H1 (cell line): ENCODE measurements around the gene GJC2. TPM values are rescaled to one million over a fixed set of nuclear protein-coding genes. Genes with fewer than 3 reads are reported as not detected.
A peak's percentile ranks its signal among the peaks of the same experiment; 100 is the strongest.

Experiments
- CTCF ChIA-PET: fragments of 300-600 bp; sonication (Branson Sonifier 250); formaldehyde crosslinking; loops from one replicate; lab custom pipeline; 2021; ENCODE audit not compliant: partially characterized antibody; lab: Charles Lee
- POLR2A ChIA-PET: fragments of 300-600 bp; sonication (Branson Sonifier 250); formaldehyde crosslinking; loops from one replicate; lab custom pipeline; 2021; ENCODE audit warnings: inconsistent platforms; ENCODE audit not compliant: partially characterized antibody; lab: Charles Lee
- DNase-seq, 2 experiments: peaks; one replicate each; pipeline versions ENCODE4 v3.0.0 to v3.0.0-alpha.2; 2010 to 2022; ENCODE audit warnings: low spot score in 2 of 2, low read depth in 1 of 2, mixed read lengths in 1 of 2
- FAIRE-seq: peaks from 2 replicates; lab custom pipeline; 2011; peaks lifted over from hg19 to GRCh38; lab: Jason Lieb, UNC
- H2AFZ ChIP-seq: 2 replicates; pipeline ENCODE4 v1.8.1; 2012; ENCODE audit warnings: low read length, inconsistent platforms
- H2AK5ac ChIP-seq: 2 replicates; pipeline ENCODE4 v1.6.1; 2013; ENCODE audit warnings: low read depth, low read length
- H2BK120ac ChIP-seq: replicated peaks from 2 replicates; pipeline ENCODE3; 2013; ENCODE audit warnings: low read depth, low read length, inconsistent platforms
- H2BK12ac ChIP-seq: 2 replicates; pipeline ENCODE4 v1.6.1; 2013; ENCODE audit warnings: low read depth, low read length
- H2BK15ac ChIP-seq: 2 replicates; pipeline ENCODE4 v1.6.1; 2013; ENCODE audit warnings: low read length
- H2BK20ac ChIP-seq: 2 replicates; pipeline ENCODE4 v1.6.1; 2013; ENCODE audit warnings: low read length
- H2BK5ac ChIP-seq: 2 replicates; pipeline ENCODE4 v1.6.1; 2013; ENCODE audit warnings: low read depth, low read length
- H3K14ac ChIP-seq: 2 replicates; pipeline ENCODE4 v1.6.1; 2013; ENCODE audit warnings: inconsistent platforms; ENCODE audit not compliant: insufficient read length
- H3K18ac ChIP-seq: 2 replicates; pipeline ENCODE4 v1.6.1; 2013; ENCODE audit warnings: low read length; ENCODE audit errors: extremely low read depth
- H3K23ac ChIP-seq: 2 replicates; pipeline ENCODE4 v1.6.1; 2013; ENCODE audit warnings: inconsistent platforms; ENCODE audit not compliant: insufficient read length
- H3K23me2 ChIP-seq: 2 replicates; pipeline ENCODE4 v1.6.1; 2013; ENCODE audit warnings: low read depth, low read length
- H3K27ac ChIP-seq: 2 replicates; pipeline ENCODE4 v1.6.1; 2011; ENCODE audit warnings: low read depth, low read length, inconsistent platforms
- H3K27me3 ChIP-seq, 4 experiments: replicated peaks in 1 of 4; 1 replicate in 1 of 4; 2 replicates in 3 of 4; pipeline versions ENCODE4 v1.6.1 to v1.8.1; 2011 to 2013; ENCODE audit warnings: low read length in 3 of 4, mild to moderate bottlenecking in 3 of 4, inconsistent platforms in 2 of 4, mixed read lengths in 2 of 4, moderate library complexity in 1 of 4; ENCODE audit not compliant: control insufficient read depth in 3 of 4, insufficient read depth in 3 of 4; ENCODE audit errors: extremely low read depth in 1 of 4
- H3K36me3 ChIP-seq, 4 experiments: 2 replicates each; pipeline versions ENCODE4 v1.6.1 to v1.8.1; 2011 to 2013; ENCODE audit warnings: mild to moderate bottlenecking in 4 of 4, low read length in 3 of 4, moderate library complexity in 2 of 4, control low read depth in 1 of 4, inconsistent platforms in 1 of 4; ENCODE audit not compliant: insufficient read depth in 4 of 4, control insufficient read depth in 2 of 4
- H3K4ac ChIP-seq: replicated peaks from 2 replicates; pipeline ENCODE3; 2013; ENCODE audit warnings: low read length, low read depth, mixed read lengths, inconsistent platforms; ENCODE audit not compliant: insufficient read length
- H3K4me1 ChIP-seq, 4 experiments: replicated peaks in 1 of 4; 1 replicate in 1 of 4; 2 replicates in 3 of 4; pipeline versions ENCODE4 v1.6.1 to v1.8.1; 2011 to 2013; ENCODE audit warnings: low read length in 3 of 4, inconsistent platforms in 2 of 4, mixed read lengths in 1 of 4; ENCODE audit not compliant: insufficient read depth in 4 of 4, control insufficient read depth in 3 of 4
- H3K4me2 ChIP-seq, 2 experiments: 2 replicates each; pipeline versions ENCODE4 v1.6.1 to v1.8.1; 2011 to 2013; ENCODE audit warnings: low read depth in 2 of 2, low read length in 2 of 2, control low read depth in 1 of 2, inconsistent platforms in 1 of 2, mild to moderate bottlenecking in 1 of 2; ENCODE audit not compliant: insufficient read depth in 1 of 2
- H3K4me3 ChIP-seq, 4 experiments: fragments of 200-600, 300-600 bp in 1 of 4; sonication (generic), shearing (Covaris generic), sonication (Bioruptor Twin) in 1 of 4; 2 replicates each; pipeline versions ENCODE4 v1.5.1 to v1.8.1; 2011 to 2016; ENCODE audit warnings: low read length in 4 of 4, low read depth in 3 of 4, control low read depth in 2 of 4, inconsistent platforms in 2 of 4, mild to moderate bottlenecking in 2 of 4, mixed read lengths in 1 of 4, moderate library complexity in 1 of 4; ENCODE audit not compliant: insufficient read depth in 2 of 4; ENCODE audit errors: extremely low read depth in 1 of 4
- H3K56ac ChIP-seq: replicated peaks from 2 replicates; pipeline ENCODE3; 2013; ENCODE audit warnings: low read depth, mild to moderate bottlenecking, mixed read lengths, low read length, inconsistent platforms; ENCODE audit not compliant: insufficient read length
- H3K79me1 ChIP-seq: 2 replicates; pipeline ENCODE4 v1.6.1; 2013; ENCODE audit warnings: low read depth, low read length, control low read depth
- H3K79me2 ChIP-seq, 2 experiments: 2 replicates each; pipeline versions ENCODE4 v1.6.1 to v1.8.1; 2012 to 2013; ENCODE audit warnings: low read length in 2 of 2, mild to moderate bottlenecking in 2 of 2, inconsistent platforms in 1 of 2; ENCODE audit not compliant: insufficient read depth in 2 of 2, control insufficient read depth in 1 of 2
- H3K9ac ChIP-seq, 4 experiments: replicated peaks in 1 of 4; 1 replicate in 1 of 4; 2 replicates in 3 of 4; pipeline versions ENCODE4 v1.6.1 to v1.8.1; 2011 to 2013; ENCODE audit warnings: low read depth in 3 of 4, low read length in 3 of 4, control low read depth in 2 of 4, mild to moderate bottlenecking in 2 of 4, moderate library complexity in 2 of 4, inconsistent platforms in 1 of 4; ENCODE audit errors: extremely low read depth in 1 of 4
- H3K9me3 ChIP-seq, 2 experiments: 2 replicates each; pipeline versions ENCODE4 v1.6.1 to v1.8.1; 2012 to 2013; ENCODE audit warnings: mild to moderate bottlenecking in 2 of 2, moderate library complexity in 2 of 2, control low read depth in 1 of 2, inconsistent platforms in 1 of 2, low read depth in 1 of 2, low read length in 1 of 2, mixed read lengths in 1 of 2; ENCODE audit not compliant: insufficient read depth in 2 of 2
- H4K20me1 ChIP-seq, 2 experiments: replicated peaks in 1 of 2; 2 replicates each; pipeline versions ENCODE3 to v1.8.1; 2011 to 2013; ENCODE audit warnings: inconsistent platforms in 2 of 2, low read length in 2 of 2, mild to moderate bottlenecking in 1 of 2; ENCODE audit not compliant: insufficient read depth in 2 of 2, control insufficient read depth in 1 of 2
- H4K5ac ChIP-seq: 2 replicates; pipeline ENCODE4 v1.6.1; 2013; ENCODE audit warnings: low read length, low read depth, mixed read lengths, inconsistent platforms; ENCODE audit not compliant: insufficient read length
- H4K8ac ChIP-seq: 2 replicates; pipeline ENCODE4 v1.8.0; 2013; ENCODE audit warnings: mild to moderate bottlenecking, moderate library complexity, low read length, inconsistent platforms; ENCODE audit not compliant: insufficient read depth; ENCODE audit errors: extremely low read depth
- H4K91ac ChIP-seq: replicated peaks from 2 replicates; pipeline ENCODE3; 2013; ENCODE audit warnings: low read length, mixed read lengths, inconsistent platforms; ENCODE audit not compliant: insufficient read length
- FOSL1 ChIP-seq: IDR thresholded peaks from 2 replicates; pipeline ENCODE4 v1.6.1; 2011; ENCODE audit warnings: mild to moderate bottlenecking, low read depth, low read length, moderate library complexity; ENCODE audit not compliant: insufficient read depth
- HDAC2 ChIP-seq, 2 experiments: fragments of 300-600 bp in 1 of 2; sonication (generic) in 1 of 2; IDR thresholded peaks; 2 replicates each; pipeline ENCODE4 v1.6.1; 2011 to 2012; ENCODE audit warnings: low read depth in 2 of 2, low read length in 2 of 2, mild to moderate bottlenecking in 2 of 2, moderate library complexity in 2 of 2, borderline replicate concordance in 1 of 2, inconsistent platforms in 1 of 2
- POLR2A ChIP-seq, 2 experiments: IDR thresholded peaks; 1 replicate in 1 of 2; 2 replicates in 1 of 2; pipeline ENCODE4 v1.6.1; 2011; ENCODE audit warnings: low read depth in 2 of 2, low read length in 2 of 2, mild to moderate bottlenecking in 2 of 2; ENCODE audit errors: control extremely low read depth in 1 of 2
- ZNF274 ChIP-seq: IDR thresholded peaks from 2 replicates; pipeline ENCODE4 v1.7.0; 2012; ENCODE audit warnings: low read length, borderline replicate concordance; ENCODE audit errors: extremely low read depth
- WGBS, 2 experiments: shearing (Covaris generic) in 1 of 2; methylation state at CpG; one replicate each; pipeline versions ENCODE4 v1.1.6 to v1.1.7; 2013 to 2015; ENCODE audit warnings: low lambda C conversion rate in 2 of 2, mixed read lengths in 2 of 2, inconsistent platforms in 1 of 2, low coverage in 1 of 2, missing lambda C conversion rate in 1 of 2; ENCODE audit not compliant: insufficient replicate concordance in 2 of 2, insufficient coverage in 1 of 2, insufficient read length in 1 of 2; ENCODE audit errors: extremely low coverage in 1 of 2, missing lambda C conversion rate in 1 of 2; 5-methylcytosine and 5-hydroxymethylcytosine counted together
- polyA plus RNA-seq, 7 experiments: library from polyadenylated mRNA; depleted of rRNA in 3 of 7; stranded (reverse) in 5 of 7; unstranded in 2 of 7; fragments of >200 nt in 5 of 7; fragments of 200-250 nt in 2 of 7; gene quantifications; 1 replicate in 5 of 7; 2 replicates in 1 of 7; 4 replicates in 1 of 7; pipeline versions ENCODE4 v1.2.1 to v1.2.3, GENCODE V29; 2011 to 2013; ENCODE audit warnings: missing spikeins in 2 of 7, mixed read lengths in 2 of 7
- total RNA-seq: library from RNA; stranded (reverse); fragmentation: NEBNext Ultra II Directional; extraction: Animal tissue kit (Norgen Biotek cat#: 25700); gene quantifications from 2 replicates; pipeline ENCODE4 v1.2.1, GENCODE V29; 2021
- TF ChIP-seq, protein P1 (sequence below): IDR thresholded peaks from 2 replicates; pipeline ENCODE4 v1.6.1; 2011; ENCODE audit warnings: low read length, improper control_type of control experiment

GJC2 gene
- total and polyA plus RNA-seq, 2 of the 8 experiments (the other 6 are each of a cell fraction or from before 2014, with no cell fraction given), result 0.17 to 0.54 TPM

DNA sequence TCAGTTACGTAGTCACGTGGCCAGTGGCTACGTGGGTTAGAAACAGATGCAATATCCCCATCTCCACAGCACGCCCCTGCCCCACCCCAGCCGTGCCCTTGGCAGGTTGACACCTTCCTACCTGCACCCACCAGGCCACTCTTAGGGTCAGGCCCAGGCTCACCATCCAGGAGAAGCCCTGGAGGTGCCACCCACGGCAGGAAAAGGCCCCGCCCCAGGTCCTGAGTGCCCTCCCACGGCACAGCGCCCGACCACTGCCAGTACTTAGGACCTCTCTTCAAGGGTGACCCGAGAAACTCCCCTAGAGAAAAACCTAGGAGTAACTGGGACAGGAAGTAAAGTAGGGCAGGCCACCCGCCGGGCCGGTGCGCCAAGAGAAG, 48.1 kb upstream of the GJC2 start:
- H4K20me1 ChIP-seq, result peaks cover 12 to 38% of the 10 kb centered on the region in 2 experiments
- H2BK20ac ChIP-seq, result no peak overlapping the region
- H3K23me2 ChIP-seq, result peaks cover 6% of the 10 kb centered on the region; the same call in 1 of the 2 replicates
- H3K9ac ChIP-seq, result no peak overlapping the region
- H3K4me3 ChIP-seq, result peak overlapping the region; percentile 63 to 92 (median 77); a peak in 6 of 8 replicates
- no peak overlapping the region for H2BK5ac ChIP-seq
- peaks cover 0 to 6% of the 10 kb centered on the region in 2 experiments; a peak in 2 of 4 replicates for H3K79me2 ChIP-seq
- WGBS, 2 experiments, result 86% methylated on average over 15 of the region's 15 CpGs; no CpG with 5 or more reads in 1 of the 2 experiments
- no peak overlapping the region for H3K18ac ChIP-seq
- peaks cover 0 to 2% (median 0%) of the 10 kb centered on the region in 4 experiments; a peak in 1 of 7 replicates for H3K4me1 ChIP-seq
- H3K4ac ChIP-seq, result no peak overlapping the region
- no peak overlapping the region for H3K23ac ChIP-seq
- H3K27ac ChIP-seq, result no peak overlapping the region
- peak overlapping the region; percentile 37 to 83; a peak in 3 of 4 replicates for H3K4me2 ChIP-seq
- no peak overlapping the region for H2BK120ac ChIP-seq
- H3K14ac ChIP-seq, result no peak overlapping the region
- no peak overlapping the region for H4K5ac ChIP-seq
- DNase-seq (no peak), FAIRE-seq (no peak)
- H3K56ac ChIP-seq, result no peak overlapping the region
- no peak overlapping the region for H4K8ac ChIP-seq
- no peak overlapping the region for H2BK12ac ChIP-seq
- no peak overlapping the region for H2BK15ac ChIP-seq
- H2AK5ac ChIP-seq, result no peak overlapping the region
- H3K27me3 ChIP-seq, result no peaks in the 10 kb centered on the region; a peak in 1 of 7 replicates
- peaks cover 10% of the 10 kb centered on the region for H3K79me1 ChIP-seq
- ChIA-PET POLR2A (interaction anchor here (0.9 to 5.6 kb wide), 2 partner anchors 12 to 19 kb away, joined by 6 to 53 read pairs; partner anchors contain the start of gene ARF1), CTCF (interaction anchor here (3.8 kb wide), 1 partner anchor 11 kb away, joined by 13 read pairs; no protein-coding TSS in a partner anchor)
- peaks cover 16 to 43% (median 26%) of the 10 kb centered on the region in 4 experiments; a peak in 7 of 8 replicates for H3K36me3 ChIP-seq
- H2AFZ ChIP-seq, result no peak overlapping the region
- no peak overlapping the region for H4K91ac ChIP-seq
- H3K9me3 ChIP-seq, result no peaks in the 10 kb centered on the region
- TF ChIP-seq, protein P1, sequence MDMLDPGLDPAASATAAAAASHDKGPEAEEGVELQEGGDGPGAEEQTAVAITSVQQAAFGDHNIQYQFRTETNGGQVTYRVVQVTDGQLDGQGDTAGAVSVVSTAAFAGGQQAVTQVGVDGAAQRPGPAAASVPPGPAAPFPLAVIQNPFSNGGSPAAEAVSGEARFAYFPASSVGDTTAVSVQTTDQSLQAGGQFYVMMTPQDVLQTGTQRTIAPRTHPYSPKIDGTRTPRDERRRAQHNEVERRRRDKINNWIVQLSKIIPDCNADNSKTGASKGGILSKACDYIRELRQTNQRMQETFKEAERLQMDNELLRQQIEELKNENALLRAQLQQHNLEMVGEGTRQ, result no peak
- no peak for TF ChIP-seq FOSL1
- TF ChIP-seq POLR2A (IDR thresholded peaks at IDR 0.05; ENCODE audit: control extremely low read depth in 1 of 2, low read depth in 2 of 2, low read length in 2 of 2), result no peak
- TF ChIP-seq HDAC2 (IDR thresholded peaks at IDR 0.05; ENCODE audit: borderline replicate concordance in 1 of 2, low read depth in 2 of 2, low read length in 2 of 2), result no peak
- no peak for TF ChIP-seq ZNF274
